ENCODE results near the gene CEBPB. TPM values are rescaled to one million over a fixed set of nuclear protein-coding genes. Genes with fewer than 3 reads are reported as not detected.
"Not testable (repeated sequence)": the region's sequence is repeated elsewhere in the genome, so short reads cannot be mapped to it uniquely, and the experiment has no call there.

The CEBPB gene
- total RNA-seq, 1 experiment from 2014 or later = 29.5 TPM

DNA sequence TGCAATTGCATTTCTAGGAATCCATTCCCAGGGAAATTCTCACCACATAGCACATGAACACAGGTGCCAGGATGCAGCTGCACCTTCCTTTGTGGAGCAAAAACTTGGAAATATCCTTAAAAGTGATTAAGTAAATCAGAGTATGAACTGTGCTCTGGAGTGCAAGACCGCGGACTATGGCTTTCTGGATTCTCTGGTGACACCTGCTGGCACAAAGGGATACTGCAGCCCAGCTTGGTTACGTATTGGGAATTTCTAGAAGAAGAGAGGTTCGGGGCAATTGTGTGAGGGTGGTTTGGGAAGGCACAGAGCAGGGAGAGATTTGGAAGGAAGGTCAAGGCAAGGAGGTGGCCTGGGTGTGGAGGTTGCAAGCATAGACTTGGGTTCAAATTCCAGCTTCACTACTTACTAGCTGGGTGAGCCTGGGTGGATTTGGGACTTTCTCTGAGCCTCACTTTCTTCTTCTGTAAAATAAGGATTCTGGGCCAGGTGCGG, 21.3 kb upstream of the CEBPB start:
- DNase-seq (ENCODE audit: low read depth) = peak; percentile 65

GRCh38 chr20:50170549-50171220, 19.9 kb upstream of the CEBPB start:
- DNase-seq (ENCODE audit: low read depth) = no peak

- DNase-seq (ENCODE audit: low read depth) = peak; percentile 58
Measured at GRCh38 chr20:50172347-50173013, 18.1 kb upstream of the CEBPB start.

DNA sequence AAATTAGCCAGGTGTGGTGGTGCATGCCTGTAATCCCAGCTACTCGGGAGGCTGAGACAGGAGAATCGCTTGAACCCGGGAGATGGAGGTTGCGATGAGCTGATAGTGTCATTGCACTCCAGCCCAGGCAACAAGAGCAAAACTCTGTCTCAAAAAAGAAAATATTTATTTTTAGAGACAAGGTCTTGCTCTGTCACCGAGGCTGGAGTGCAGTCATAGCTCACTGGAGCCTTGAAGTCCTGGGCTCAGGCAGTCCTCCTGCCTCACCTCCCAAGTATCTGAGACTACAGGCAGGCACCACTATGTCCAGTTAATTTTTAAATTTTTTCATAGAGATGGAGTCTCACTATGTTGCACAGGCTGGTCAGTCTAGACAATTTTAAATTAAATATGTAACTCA, 16.2 kb upstream of the CEBPB start:
- DNase-seq (ENCODE audit: low read depth) = no peak

DNA sequence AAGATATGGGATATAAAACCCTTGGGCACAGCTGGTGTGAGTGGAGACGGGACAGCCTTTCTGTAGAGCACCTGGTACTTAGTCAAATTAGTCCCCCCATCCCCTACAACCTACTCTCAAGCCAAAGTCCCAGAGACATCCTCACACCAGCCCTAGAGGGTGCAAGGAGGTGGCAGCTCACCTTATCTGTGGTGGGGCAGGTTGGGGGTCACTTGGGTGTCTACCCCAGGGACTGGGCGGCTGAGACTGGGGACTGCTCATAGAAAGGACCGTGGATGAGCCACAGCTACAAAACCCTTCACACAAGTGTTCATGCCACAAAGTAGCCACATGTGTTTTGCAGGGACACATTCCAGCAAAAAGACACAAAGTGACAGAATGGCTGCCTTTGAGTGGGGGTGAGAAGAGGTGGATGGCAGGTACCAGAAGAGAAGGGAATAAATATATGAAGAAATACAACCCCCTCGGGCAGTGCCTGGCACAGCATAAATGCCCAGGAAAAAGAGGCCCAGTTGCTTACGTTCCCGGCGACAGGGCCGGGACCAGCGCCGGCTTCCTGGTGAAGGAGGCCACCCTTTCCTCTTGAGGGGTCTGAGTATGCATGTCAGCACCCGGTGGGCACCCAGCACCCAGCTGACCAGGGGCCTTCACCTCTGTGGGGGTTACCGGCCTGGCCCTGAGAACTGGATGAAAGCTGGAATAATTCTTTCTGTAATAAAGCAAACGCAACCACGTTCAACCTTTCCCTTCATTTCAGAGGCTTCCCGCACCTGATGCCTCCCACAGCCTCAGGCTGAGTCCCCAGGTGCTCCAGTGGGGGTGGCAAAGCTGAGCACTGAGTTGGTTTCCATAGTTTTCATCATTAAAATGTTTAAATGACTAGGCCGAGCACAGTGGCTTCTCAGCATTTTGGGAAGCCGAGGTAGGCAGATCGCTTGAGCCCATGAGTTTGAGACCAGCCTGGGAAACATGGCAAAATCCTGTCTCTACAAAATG, 14.4 kb upstream of the CEBPB start:
- DNase-seq (ENCODE audit: low read depth) = no peak

- not testable (repeated sequence) for DNase-seq (ENCODE audit: low read depth)
Measured at GRCh38 chr20:50178672-50179071, 12.0 kb upstream of the CEBPB start.

DNA sequence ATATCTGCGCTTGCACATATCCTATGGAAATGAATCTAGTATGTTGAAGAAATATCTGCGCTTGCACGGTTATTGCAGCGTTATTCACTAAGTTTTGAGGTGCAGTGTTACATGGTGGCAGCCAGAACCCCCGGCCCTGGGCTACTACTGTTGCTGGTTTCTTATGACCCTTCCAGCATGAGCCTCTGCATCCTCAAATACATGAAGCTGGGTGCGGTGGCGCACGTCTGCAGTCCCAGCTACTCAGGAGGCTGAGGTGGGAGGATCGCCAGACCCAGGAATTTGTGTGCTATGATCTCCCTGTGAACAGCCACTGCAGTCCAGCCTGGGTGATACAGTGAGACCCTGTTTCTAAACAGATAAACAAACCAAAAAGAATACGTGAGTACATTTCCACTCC, 9.3 kb upstream of the CEBPB start:
- no peak for DNase-seq (ENCODE audit: low read depth)

DNA sequence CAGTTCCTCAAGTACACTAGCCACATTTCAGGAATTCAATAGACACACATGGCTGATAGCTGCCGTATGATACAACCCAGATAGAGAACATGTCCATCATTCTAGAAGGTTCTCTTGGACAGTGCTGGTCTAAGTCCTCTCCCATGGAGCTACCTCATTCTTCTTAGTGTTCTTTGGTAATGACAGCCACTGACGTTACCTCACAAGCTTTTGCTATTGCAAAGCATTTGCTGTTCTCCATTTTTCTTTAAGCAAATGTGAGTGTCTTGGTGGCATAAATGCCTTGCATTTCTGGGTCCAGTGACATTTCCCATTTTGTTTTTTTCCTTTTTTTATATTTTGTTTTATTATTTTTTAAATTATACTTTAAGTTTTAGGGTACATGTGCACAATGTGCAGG, 8.3 kb upstream of the CEBPB start:
- no peak for DNase-seq (ENCODE audit: low read depth)

- DNase-seq (ENCODE audit: low read depth) = no peak
Measured at GRCh38 chr20:50185426-50185825, 5.2 kb upstream of the CEBPB start.

GRCh38 chr20:50186151-50186885, 4.3 kb upstream of the CEBPB start:
- DNase-seq (ENCODE audit: low read depth) = peak; percentile 73

GRCh38 chr20:50186987-50187402, 3.6 kb upstream of the CEBPB start:
- no peak for DNase-seq (ENCODE audit: low read depth)

DNA sequence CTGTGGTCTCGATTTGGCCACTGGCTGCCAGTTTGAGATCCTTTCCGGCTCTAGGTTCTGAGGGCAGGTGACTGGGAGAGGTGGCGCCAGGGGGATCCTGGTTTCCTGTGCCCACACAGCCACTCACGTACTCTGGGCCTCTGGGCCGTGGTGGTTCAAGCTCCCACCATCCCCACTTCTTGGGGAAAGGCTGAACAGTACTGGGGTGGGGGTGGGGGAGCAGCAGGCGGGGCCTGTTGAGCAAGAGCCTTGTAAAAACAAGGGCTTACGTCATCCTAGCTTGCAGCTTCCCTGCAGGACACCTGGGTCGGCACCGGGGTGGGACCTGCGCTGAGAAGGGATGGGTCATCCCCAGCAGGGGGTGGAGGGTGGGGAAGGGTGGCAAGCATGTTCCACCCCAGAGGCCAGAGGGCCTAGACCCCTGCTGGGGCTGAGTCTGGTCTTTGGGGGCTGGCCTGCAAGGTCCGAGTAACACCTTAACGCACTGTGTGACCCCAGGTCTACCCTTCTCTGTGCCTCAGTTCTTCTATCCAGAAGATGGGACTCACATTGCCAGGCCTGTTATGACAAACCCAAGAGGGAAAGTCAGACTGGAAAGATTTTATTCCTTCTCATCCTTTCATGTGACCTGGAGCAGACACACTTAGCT, 3.1 kb upstream of the CEBPB start:
- peak; percentile 18 for DNase-seq (ENCODE audit: low read depth)

- DNase-seq (ENCODE audit: low read depth) = no peak
Measured at GRCh38 chr20:50188287-50188688, 2.3 kb upstream of the CEBPB start.

DNA sequence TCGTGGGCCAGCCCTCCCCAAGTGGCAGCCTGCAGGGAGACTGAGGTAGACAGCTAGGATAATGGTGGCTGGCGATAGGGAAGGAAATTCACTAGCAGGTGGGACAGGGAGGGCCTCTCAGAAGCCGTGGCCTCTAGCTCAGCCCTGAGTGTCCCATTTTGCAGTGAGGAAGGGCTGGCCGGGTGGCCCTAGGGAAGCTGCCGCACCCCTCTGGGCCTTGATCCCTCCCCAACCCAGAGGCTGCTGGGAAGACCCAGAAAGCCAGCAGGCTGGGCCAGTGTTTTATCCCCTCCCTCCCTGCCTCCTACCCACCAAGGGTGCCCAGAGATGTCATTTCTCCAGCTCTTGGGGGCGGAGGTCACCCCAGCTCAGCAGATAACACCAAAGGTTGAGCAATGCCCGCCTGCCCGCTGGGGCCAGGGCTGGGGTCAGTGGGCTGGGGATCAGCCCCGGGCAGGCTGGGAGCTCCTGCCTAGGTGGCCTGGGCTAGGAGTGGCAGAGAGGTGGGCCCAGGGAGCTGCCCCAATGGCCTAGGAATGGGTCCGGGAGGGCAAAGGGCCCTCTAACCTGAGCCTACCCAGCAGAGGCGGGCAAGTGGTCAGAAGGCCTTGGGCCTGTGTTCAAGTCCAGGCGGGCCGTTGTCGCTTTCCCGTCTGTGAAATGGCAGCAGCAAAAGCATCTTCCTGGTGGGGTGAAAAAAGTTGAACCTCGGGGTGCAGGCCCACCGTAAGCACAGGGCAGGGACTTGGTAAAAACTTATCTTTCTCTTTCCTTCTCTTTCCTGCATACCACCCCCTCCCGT, 1.6 kb upstream of the CEBPB start:
- DNase-seq (ENCODE audit: low read depth) = no peak

DNA sequence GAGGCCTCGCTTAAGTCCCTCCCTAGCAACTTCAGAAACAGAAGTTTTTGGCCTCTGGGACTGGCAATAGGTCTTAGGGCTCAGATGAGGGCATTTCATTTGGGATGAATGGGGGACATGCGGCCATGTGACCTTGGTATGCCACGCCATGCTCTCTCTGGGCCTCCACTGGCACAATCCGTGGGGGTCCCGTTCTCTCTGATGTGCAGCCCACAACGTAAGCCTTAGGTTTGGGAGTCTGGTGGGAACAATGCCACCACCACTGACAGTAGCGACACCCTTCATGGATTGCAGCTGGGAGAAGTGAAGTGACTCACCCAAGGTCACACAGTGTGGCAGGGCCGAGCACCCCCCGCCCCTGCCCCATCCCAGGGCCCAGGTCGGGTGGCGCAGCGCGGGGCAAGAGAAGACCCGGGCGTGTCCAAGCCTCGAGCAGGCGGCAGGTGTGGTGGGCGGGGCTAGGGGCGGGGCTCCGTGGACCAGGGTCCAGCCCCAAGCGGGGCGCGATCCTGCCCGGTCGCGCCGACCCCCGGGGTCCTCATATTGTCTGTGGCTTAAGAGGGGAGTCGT, 864 bp upstream of the CEBPB start:
- peak; percentile 13 for DNase-seq (ENCODE audit: low read depth)

- DNase-seq (ENCODE audit: low read depth) = peak; percentile 61
Measured at GRCh38 chr20:50191065-50191543, 474 bp downstream of the CEBPB start.

DNA sequence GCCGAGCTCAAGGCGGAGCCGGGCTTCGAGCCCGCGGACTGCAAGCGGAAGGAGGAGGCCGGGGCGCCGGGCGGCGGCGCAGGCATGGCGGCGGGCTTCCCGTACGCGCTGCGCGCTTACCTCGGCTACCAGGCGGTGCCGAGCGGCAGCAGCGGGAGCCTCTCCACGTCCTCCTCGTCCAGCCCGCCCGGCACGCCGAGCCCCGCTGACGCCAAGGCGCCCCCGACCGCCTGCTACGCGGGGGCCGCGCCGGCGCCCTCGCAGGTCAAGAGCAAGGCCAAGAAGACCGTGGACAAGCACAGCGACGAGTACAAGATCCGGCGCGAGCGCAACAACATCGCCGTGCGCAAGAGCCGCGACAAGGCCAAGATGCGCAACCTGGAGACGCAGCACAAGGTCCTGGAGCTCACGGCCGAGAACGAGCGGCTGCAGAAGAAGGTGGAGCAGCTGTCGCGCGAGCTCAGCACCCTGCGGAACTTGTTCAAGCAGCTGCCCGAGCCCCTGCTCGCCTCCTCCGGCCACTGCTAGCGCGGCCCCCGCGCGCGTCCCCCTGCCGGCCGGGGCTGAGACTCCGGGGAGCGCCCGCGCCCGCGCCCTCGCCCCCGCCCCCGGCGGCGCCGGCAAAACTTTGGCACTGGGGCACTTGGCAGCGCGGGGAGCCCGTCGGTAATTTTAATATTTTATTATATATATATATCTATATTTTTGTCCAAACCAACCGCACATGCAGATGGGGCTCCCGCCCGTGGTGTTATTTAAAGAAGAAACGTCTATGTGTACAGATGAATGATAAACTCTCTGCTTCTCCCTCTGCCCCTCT, 1.1 kb downstream of the CEBPB start:
- peak; percentile 61 for DNase-seq (ENCODE audit: low read depth)

DNA sequence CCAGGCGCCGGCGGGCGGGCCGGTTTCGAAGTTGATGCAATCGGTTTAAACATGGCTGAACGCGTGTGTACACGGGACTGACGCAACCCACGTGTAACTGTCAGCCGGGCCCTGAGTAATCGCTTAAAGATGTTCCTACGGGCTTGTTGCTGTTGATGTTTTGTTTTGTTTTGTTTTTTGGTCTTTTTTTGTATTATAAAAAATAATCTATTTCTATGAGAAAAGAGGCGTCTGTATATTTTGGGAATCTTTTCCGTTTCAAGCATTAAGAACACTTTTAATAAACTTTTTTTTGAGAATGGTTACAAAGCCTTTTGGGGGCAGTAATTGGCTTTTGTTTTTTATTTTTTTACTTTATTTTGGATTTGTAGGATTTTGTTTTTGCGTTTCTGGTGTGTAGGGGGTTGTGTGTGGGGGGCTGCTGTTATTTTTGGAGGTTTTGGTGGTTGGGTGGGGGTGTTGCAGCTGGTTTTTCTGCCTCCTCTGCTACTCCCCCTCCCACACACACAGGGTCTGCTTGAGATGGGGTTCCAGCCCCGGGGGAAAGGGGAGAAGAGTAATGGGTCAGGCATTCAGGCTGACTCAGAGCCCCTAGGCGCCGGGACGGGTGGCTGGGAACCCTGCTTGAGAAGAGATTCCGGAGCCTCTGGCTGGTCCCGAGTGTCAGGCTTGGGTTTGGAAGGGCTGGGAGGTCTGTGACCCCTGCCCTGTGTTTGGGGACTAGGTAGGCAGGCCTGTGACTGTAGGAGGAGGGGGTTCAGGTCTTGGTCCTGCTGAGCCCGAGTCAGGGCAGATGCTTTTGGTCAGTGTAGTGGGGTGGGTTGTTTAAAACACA, 2.0 kb downstream of the CEBPB start:
- peak; percentile 90 for DNase-seq (ENCODE audit: low read depth)

Data from Daoy (cell line).